Measurements from ENCODE around the gene FEM1B.

- TF ChIP-seq CTCF (IDR thresholded peaks at IDR 0.05) (no peak), POLR2A (IDR thresholded peaks at IDR 0.05) (no peak)
Observed at GRCh38 chr15:68332266-68332665, 54.7 kb downstream of the FEM1B start.
